Activated gamma-delta T cell treated with Interleukin-2 at 50 U/mL for 16 hours (primary cell): Measurements from ENCODE around the gene CREBBP.

Source experiments
- DNase-seq: peaks from one replicate; pipeline ENCODE4 v3.0.0-alpha.2; 2020

CREBBP gene

DNA sequence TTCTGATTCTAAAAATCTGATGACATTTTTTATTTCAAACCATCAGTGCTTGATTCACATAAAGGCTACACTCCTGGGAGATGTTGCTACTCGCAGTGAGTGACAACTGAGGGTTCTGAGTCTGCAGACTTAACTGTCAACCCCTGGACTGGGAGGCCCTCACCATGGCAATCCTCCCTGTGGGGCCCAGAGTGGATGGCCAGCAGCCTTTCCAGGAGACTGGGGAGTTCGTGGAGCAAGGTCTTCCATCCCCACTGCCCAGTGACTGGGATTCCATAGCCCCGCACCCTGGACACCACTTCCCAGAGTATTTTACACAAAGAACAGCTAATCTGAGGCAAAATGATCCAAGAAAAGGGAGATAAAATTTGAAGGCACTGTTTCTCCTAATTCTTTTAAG, 59.3 kb downstream of the CREBBP start:
- DNase-seq = no peak

DNA sequence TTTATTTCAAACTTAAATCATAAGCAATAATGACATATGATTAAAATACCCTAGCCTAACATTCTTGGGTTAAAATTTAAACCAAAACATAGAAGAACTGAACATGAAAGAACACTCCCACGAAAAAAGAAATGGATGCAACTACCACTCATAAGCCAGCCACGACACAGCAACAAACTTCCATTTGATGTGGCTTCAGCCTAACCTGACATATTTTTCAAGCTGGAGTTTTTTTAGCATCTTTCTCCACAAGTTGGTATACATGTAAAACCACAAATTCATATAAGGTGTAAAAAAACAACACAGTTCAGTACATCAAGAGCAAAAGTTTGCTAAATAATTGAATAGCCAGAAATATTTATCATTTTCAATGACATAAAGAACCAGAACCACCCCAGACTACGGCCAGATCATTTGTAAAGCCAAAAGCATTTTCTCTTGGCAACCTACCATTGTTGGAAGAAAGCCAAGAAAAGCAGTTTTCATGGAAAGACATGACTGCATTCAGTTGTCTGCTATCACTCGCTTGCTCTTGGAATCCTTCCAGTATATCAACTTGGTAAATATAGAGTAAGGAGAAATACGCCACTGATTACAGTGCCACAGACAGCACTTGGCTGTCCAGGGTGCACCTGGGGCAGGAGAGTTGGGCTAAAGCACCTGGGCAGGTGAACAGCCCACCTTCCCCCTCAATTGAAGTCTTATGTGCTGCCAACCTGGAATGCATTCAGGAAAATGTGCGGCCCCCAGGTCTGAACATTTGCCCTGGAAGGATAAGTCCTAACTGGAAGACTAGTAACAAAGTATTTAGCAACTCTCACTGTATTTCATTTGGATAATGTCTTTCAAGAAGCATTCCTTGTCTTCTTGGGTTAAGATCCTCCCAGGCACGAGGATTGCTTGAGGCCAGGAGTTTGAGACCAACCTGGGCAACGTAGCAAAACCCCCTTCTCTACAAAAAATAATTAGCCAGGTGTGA, 60.5 kb downstream of the CREBBP start:
- DNase-seq = no peak

DNA sequence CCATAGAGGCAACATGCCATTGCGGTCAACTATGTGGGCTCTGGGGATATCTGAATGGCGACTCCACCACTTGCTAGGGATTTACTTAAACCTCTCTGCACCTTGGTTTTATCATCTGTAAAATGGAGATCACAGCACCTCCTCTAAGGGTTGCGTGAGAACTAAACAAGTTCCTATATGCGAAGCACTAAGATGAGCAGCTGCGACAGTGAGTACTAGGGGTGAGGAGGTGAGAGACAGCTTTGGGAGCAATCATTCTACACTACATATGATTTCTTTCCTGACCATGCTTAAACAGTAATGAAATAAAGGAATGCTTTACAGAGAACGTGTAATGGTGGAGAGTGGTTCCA, 61.4 kb downstream of the CREBBP start:
- no peak for DNase-seq

DNA sequence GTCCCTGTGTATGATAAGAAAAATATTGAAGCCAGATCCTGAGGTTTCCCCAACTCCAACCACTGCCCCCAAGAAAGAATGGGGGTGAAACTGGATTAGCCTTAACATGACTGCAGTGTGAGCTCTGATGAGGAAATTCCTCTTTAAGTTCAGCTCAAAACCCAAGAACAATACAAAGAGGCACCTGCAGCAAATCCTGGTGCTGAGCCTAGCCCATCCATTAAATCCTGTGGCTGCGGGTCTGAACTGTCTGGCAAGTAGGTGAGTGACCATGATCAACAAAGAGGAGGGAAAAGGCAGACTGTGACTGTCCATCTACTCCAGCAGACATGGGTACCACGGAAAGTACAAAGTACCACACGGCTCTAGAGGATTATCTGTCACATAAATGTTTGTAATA, 64.2 kb downstream of the CREBBP start:
- DNase-seq = no peak

- DNase-seq = no peak
Measured at GRCh38 chr16:3814755-3815154, 65.8 kb downstream of the CREBBP start.

- DNase-seq = no peak
Measured at GRCh38 chr16:3812469-3813172, 67.9 kb downstream of the CREBBP start.

DNA sequence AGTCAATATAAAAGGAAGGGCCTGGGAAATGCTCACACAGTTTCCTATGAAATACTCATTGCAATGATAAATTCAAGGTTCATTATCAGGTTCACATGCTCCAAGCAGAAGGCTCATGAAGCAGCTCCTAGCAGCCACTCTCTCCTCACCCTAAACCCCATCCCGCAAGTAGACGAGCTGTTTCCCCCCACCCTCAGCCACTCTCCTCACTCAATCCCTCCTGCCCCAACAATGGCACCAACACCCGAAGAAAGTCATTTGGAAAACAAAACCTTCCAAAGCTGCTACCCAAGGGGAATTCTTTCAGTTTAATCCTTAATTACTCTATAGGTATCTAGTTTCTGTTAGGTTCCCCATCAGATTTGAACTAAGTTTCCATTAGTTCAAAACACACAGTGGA, 69.7 kb downstream of the CREBBP start:
- DNase-seq = no peak

DNA sequence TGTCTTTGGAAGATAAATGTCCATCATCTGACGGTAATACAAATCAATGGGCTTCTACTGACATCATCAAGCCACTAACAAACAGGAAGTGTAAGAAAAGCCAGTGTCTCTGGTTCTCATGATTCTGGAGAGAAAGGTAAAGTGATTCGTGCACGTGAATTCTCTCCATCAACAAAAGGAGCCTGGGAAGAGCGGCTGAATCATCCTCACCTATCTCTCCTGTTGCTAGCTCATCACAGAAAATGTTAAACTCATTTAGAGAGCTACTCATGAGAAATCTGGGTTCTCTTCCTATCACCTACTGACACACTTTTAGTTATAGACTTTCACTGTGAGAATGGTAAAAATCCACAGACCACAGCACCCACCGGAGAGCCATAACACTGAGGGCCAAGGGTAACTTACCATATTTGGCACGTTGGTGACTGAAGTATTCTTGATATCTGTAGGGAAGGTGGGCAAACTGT, 70.3 kb downstream of the CREBBP start:
- no peak for DNase-seq

GRCh38 chr16:3808308-3809063, 72.0 kb downstream of the CREBBP start:
- DNase-seq = no peak

DNA sequence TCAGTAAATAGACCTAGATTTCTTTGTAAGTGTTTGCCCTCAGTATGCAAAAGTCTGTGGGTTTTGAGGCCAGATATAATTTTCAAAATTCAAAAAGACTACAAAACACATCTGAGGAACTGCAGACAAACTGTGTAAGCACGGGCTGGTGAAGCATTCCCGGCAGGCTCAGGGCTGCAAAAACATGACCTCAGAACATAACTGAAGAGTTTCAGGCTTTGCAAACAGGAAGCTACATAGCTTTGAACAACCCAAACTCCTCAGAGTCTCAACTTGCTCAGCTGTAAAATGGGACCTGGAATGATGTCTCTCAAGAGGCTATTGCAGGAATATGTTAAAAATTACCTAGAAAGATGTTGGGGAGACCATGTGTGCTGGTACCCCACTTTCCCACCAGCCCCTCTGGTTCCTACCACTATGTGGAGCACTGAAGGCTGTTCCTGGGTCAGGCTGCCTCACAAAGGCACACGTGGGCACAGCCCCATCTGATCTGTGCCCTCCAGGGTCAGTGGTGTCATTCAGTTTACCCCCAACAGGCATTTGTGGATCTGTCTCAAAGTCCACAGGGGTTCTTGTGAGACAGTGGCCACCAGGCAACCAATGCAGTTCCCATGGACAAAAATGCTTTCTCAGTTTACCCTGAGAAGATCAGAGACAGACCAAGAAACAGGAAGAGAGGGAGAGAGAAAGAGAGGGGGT, 72.9 kb downstream of the CREBBP start:
- DNase-seq = no peak

GRCh38 chr16:3804426-3805016, 76.0 kb downstream of the CREBBP start:
- no peak for DNase-seq

- no peak for DNase-seq
Measured at GRCh38 chr16:3800477-3801270, 79.8 kb downstream of the CREBBP start.

DNA sequence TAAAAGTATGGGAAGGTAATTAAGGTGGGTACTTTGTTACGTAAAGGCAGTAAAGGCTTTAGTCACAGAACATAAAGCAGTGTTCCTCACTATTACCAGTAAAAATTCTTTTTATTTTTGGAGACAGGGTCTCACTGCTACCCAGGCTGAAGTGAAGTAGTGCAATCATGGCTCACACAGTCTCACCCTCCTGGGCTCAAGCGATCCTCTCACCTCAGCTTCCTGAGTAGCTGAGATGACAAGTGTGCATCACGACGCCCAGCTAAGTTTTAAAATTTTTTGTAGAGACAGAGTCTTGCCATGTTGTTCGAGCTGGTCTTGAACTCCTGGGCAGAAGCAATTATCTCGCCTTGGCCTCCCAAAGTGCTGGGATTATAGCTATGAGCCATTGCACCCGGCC, 80.5 kb downstream of the CREBBP start:
- no peak for DNase-seq

DNA sequence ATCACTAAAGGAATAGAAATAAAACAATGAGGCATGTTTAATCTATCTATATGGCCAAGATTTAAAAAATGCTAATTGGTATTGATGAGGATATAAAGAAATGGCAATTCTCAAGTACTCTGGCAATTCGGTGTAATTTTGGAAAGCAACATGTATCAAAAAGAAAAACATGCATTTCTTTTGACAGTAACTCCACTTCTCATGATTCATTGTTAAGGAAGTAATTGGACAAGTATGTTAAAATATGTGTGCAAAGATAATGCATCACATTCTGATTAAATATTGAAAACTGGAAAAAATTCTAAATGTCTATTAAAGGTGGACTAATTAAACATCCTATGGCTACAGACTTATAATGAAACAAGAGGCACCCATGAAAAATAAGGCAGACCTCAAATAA, 81.2 kb downstream of the CREBBP start:
- DNase-seq = no peak

GRCh38 chr16:3798838-3799237, 81.7 kb downstream of the CREBBP start:
- DNase-seq = no peak

DNA sequence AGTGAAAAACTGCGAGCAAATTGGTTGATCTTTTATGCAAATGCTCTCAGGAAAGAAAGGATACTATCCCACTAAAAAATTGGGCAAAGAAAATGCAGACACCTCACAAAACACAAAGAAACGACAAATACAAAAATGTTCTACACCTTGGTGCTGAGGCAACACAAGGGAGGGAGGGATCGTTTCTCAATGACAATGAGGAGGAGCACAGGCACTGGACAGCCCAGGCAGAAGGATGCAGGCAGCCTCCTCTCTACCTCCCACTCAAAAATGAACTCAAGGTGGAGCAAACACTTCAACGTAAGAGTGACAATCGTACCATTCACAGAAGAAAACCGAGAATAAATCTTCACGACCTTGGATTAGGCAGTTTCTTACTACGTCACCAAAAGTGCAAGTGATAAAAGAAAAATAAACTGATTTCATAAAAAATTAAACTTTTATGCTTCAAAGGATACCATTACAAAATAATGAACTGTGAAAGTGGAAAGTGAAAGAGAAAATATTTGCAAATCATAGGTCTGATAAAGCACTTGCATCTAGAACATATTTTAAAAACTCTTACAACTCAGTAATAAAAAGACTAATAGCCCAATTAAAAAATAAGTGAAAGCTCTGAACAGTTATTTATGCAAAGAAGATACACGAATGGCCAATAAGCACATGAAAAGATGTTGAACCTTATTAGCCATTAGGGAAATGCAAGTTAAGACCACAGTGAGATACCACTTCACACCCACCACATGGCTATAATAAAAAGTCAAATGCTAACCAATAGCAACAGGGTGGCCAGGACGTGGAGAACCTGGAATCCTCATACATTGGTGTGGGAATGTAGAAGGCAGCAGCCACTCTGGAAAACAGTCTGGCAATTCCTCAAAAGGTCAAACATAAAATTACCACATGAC, 82.4 kb downstream of the CREBBP start:
- no peak for DNase-seq

- no peak for DNase-seq
Measured at GRCh38 chr16:3797473-3797872, 83.0 kb downstream of the CREBBP start.

DNA sequence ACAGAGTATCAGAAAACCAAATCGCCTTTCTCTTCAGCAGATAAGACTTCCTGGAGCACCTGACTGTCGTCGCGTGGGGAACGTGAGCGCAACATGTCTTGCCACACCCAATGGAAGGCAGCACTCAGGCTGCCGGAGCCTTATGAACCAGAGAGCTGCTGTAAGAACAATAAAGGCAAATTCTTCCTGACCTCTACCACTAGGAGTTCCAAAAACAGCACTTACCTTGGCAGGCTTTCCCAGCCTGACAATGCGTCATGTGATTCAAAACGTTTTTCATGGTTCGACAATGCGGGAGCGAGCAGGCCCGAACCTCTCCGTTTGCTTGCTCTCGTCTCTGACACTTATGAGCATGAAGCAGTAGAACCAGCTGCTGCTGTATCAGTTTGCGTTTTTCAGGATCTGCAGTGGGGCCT, 87.3 kb downstream of the CREBBP start:
- no peak for DNase-seq

- DNase-seq = no peak
Measured at GRCh38 chr16:3792472-3793012, 88.0 kb downstream of the CREBBP start.

GRCh38 chr16:3791701-3792100, 88.8 kb downstream of the CREBBP start:
- no peak for DNase-seq
